ENCODE results near the gene WTAP.
"Not testable (repeated sequence)": the region's sequence is repeated elsewhere in the genome, so short reads cannot be mapped to it uniquely, and the experiment has no call there.

The WTAP gene

GRCh38 chr6:159729598-159730331, 2.5 kb downstream of the WTAP start:
- peak; percentile 13 for DNase-seq (ENCODE audit: low read depth)

- no peak for DNase-seq (ENCODE audit: low read depth)
Measured at GRCh38 chr6:159730332-159730676, 3.0 kb downstream of the WTAP start.

- DNase-seq (ENCODE audit: low read depth), result not testable (repeated sequence)
Measured at GRCh38 chr6:159732550-159732949, 5.2 kb downstream of the WTAP start.

- DNase-seq (ENCODE audit: low read depth), result not testable (repeated sequence)
Measured at GRCh38 chr6:159733395-159733794, 6.1 kb downstream of the WTAP start.

DNA sequence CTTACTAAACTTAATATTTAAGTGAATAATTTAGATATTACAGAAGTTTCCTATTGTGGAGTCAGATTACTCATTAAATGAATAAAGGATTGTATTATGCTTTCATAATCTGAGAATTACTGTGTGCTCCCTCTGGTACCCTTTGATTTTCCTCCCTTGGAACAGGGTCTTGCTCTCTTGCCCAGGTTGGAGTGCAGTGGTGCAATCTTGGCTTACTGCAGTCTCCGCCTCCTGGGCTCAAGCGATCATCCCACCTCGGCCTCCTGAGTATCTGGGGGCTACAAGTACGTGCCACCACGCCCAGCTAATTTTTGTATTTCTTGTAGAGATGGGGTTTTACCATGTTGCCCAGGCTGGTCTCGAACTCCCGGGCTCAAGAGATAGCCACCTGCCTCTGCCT, 9.6 kb downstream of the WTAP start:
- no peak for DNase-seq (ENCODE audit: low read depth)

GRCh38 chr6:159739341-159739740, 12.0 kb downstream of the WTAP start:
- DNase-seq (ENCODE audit: low read depth), result no peak

- DNase-seq (ENCODE audit: low read depth), result no peak
Measured at GRCh38 chr6:159742165-159742564, 14.9 kb downstream of the WTAP start.

- no peak for DNase-seq (ENCODE audit: low read depth)
Measured at GRCh38 chr6:159745081-159745480, 17.8 kb downstream of the WTAP start.

- no peak for DNase-seq (ENCODE audit: low read depth)
Measured at GRCh38 chr6:159746759-159747158, 19.5 kb downstream of the WTAP start.

DNA sequence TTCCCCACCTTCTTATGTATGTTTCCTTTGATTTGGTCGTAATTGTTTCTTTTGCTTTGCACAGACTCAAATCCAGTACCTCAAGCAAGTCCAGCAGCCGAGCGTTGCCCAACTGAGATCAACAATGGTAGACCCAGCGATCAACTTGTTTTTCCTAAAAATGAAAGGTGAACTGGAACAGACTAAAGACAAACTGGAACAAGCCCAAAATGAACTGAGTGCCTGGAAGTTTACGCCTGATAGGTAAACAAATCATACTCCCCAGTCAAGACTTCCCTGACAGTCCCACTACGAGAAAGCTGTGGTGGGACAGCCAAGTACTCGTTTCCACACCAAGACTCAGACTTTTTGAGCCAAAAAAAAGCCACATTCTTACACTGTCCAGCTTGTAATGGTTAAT, 20.8 kb downstream of the WTAP start:
- not testable (repeated sequence) for DNase-seq (ENCODE audit: low read depth)

DNA sequence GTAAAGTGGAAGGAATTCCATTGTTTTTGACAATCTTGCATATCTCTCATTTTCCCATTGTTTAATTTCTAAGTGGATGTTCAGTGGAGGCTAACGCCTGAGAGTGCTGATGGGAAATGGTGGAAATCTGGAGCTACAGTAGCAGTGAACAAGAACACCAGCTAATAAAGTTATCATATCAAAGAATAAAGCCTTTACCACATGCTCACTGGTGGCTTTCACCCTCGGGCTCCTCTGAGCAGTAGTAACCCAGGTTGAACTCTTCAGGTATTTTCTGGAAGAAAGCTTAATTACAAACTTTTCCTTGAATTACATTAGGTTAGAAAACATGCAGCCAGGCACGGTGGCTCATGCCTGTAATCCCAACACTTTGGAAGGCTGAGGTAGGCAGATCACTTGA, 24.1 kb downstream of the WTAP start:
- DNase-seq (ENCODE audit: low read depth), result no peak

DNA sequence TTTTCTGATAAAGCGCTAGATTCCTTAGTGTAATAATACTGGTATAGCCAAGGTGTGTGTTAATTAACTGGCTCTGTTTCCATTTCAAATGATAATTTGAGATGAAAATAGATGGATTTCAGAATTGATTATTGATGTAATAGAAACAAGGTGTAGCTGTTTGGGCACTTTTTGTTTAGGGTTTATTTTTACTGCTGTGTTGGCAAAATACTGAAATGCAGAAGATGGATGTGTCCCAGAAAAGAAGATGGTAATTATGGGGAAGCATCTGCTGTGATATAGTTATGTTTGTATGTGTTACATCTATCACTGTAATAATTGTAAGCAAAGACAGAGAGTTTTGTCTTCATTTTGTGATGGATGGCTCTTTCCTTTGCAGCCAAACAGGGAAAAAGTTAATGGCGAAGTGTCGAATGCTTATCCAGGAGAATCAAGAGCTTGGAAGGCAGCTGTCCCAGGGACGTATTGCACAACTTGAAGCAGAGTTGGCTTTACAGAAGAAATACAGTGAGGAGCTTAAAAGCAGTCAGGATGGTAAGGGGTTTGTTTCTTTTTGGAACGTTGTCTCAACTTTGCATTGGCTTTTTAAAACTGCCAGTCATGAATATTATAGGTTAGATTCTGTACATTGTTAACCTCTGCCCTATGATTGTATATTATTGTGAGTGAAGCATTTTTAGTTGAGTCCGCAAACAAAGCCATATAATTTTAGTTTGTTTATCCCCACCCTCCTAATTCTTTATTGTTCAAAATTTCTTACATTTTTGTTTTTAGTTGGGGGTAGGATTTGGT, 26.0 kb downstream of the WTAP start:
- DNase-seq (ENCODE audit: low read depth), result no peak

- no peak for DNase-seq (ENCODE audit: low read depth)
Measured at GRCh38 chr6:159754401-159754800, 27.1 kb downstream of the WTAP start.

GRCh38 chr6:159754959-159755914, 27.9 kb downstream of the WTAP start:
- DNase-seq (ENCODE audit: low read depth), result no peak

DNA sequence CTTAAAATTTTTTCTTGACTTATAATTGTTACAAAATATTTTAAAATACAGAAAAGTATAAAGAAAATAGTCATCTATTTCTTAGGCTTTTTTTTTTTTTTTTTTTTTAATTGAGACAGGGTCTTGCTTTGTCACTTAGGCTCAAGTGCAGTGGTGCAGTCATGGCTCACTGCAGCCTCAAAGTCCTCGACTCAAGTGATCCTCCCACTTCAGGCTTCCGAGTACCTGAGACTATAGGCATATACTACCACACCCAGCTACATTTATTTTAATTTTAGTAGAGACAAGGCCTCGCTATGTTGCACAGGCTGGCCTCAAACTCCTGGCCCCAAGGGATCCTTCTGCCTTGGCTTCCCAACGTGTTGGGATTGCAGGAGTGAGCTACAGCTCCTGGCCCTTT, 29.2 kb downstream of the WTAP start:
- no peak for DNase-seq (ENCODE audit: low read depth)

GRCh38 chr6:159758031-159759001, 31.0 kb downstream of the WTAP start:
- DNase-seq (ENCODE audit: low read depth), result peak; percentile 90

DNA sequence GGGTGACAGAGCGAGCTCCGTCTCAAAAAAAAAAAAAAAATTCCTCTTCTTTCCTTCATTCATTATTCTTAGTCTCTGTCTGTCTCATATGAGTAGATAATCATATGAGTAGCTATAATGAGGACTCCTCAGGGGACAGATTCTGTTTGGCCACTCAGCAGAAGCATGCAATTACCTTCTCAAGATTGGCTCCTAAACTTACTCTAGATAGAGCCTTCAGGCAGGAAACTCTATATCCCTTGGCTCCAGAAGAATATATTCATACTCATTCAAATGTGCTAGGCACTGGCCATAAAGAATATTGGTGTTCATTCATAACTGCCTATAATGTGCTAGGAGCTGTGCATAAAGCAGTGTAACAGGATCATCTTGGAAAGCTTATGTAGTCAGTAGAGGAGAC, 32.3 kb downstream of the WTAP start:
- DNase-seq (ENCODE audit: low read depth), result peak; percentile 18

GRCh38 chr6:159760602-159761057, 33.3 kb downstream of the WTAP start:
- DNase-seq (ENCODE audit: low read depth), result peak; percentile 87

GRCh38 chr6:159761129-159761872, 34.0 kb downstream of the WTAP start:
- DNase-seq (ENCODE audit: low read depth), result peak; percentile 47

Measured in ELR (cell line).